DOHH2 (cell line): ENCODE measurements around the gene FHL3.

Experiments
- CTCF ChIP-seq: fragments of 200-600 bp; sonication (generic); IDR thresholded peaks from one replicate; pipeline ENCODE4 v1.5.1; 2014; ENCODE audit warnings: antibody characterized with exemption, mild to moderate bottlenecking, low read depth, low read length; ENCODE audit not compliant: poor library complexity, severe bottlenecking
- EZH2phosphoT487 ChIP-seq: fragments of 200-600 bp; sonication (generic); IDR thresholded peaks from 2 replicates; pipeline ENCODE4 v1.6.1; 2017; ENCODE audit warnings: borderline replicate concordance, mild to moderate bottlenecking, antibody characterized with exemption, low read length, moderate library complexity, mixed read lengths

GRCh38 chr1:38029081-38029681, 23.9 kb upstream of the FHL3 start:
- TF ChIP-seq EZH2phosphoT487 (no peak), CTCF (no peak)
